HG03064 (cell line): ENCODE measurements around the gene SH3BGR.

Experiments used
- ATAC-seq: cut with Tn5 transposase; IDR thresholded peaks from one replicate; pipeline ENCODE4 v1.9.1; 2021; ENCODE audit warnings: low read depth; ENCODE audit not compliant: unreplicated experiment

SH3BGR gene

DNA sequence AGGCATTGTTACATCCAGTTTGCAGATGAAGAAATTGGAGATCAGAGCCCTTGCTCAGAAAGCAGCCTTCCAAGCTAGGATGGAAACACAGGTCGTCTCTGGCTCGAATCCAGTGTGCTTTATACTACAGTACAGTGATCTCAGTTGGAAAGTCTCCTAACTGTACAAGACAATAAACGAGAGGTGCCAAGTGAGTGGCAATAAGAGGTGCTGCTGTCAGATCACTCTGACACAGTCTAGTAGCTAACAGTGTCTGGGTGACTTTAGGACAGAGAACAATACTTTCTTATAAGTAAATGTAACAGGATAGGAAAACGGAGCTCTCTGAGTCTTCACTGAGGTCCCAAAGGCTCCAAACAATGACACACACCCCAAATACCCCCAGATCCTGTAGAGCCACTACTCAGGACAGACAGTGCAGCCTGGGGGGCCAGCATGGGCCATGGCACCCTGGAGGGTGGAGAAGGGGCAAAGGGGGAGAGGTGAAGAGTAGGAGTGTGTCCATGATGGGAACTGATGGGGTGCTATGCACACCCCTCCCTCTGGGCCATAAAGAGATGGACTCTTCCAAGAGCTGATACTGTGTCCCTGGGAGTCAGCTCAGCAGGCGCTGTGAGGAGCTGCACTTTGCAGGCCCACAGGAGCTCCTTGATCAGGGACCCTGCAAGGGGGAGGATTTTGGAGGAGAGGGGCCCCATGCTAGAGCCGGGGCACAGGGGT, 3.3 kb downstream of the SH3BGR start:
- ATAC-seq, result no peak

GRCh38 chr21:39456665-39457064, 4.9 kb downstream of the SH3BGR start:
- no peak for ATAC-seq

DNA sequence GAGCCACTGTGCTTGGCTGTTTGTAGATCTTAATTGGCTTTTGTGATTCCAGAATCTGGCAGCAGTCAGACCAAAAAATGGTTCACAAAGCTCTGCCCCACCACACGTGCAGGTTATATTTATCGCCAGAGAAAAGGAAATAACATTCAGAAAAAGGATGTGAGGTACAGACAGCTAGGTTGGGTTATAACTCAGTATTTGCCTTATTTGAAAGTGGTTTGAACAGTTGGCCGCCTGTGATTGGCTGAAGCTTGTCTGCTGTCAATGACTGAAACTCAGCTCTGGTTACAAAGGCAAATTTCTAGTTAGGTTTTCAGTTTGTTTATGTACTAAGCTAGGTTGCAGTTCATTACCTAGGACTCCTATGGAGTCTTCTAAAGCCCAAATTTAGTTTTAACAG, 9.6 kb downstream of the SH3BGR start:
- no peak for ATAC-seq

- no peak for ATAC-seq
Measured at GRCh38 chr21:39463308-39463707, 11.5 kb downstream of the SH3BGR start.

GRCh38 chr21:39466584-39466983, 14.8 kb downstream of the SH3BGR start:
- ATAC-seq, result no peak

DNA sequence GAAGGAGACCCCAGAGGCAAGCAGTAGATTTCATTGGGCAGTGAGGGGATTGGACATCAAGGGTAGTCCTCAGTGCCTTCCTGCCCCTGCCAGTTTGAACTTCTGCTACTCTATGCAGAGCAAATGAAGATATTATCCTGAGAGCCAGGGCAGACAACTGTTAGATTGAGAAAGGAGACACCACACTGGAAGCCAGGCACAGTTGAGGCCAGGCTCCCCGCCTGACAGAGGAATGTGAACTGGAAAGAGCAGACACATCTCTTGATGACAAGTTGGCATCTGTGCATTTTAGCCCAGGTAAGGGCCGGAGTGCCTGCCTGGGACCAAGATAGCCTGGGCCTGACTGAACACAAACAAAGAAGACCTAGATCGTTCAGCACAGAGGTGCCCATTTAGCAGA, 16.0 kb downstream of the SH3BGR start:
- no peak for ATAC-seq

DNA sequence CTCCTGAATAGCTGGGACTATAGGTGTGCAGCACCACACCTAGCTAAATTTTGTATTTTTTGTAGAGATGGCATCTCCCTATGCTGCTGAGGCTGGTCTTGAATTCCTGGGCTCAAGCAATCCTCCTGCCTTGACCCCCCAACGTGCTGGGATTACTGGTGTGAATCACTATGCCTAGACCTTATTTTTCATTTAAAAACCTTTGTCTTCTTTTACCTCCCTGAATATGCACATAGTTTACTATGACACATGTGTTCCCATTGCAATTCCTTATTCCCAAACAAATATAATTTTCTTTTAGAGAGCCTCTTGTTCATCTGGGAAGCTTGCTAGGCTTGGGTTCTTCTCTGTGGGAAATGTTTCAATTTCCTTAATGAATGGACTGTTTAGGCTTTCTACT, 16.8 kb downstream of the SH3BGR start:
- ATAC-seq, result no peak

- ATAC-seq, result no peak
Measured at GRCh38 chr21:39471598-39471997, 19.8 kb downstream of the SH3BGR start.

- no peak for ATAC-seq
Measured at GRCh38 chr21:39472786-39473185, 21.0 kb downstream of the SH3BGR start.

- ATAC-seq, result no peak
Measured at GRCh38 chr21:39474611-39475010, 22.8 kb downstream of the SH3BGR start.

GRCh38 chr21:39479164-39479813, 27.5 kb downstream of the SH3BGR start:
- ATAC-seq, result no peak

GRCh38 chr21:39479814-39480182, 28.0 kb downstream of the SH3BGR start:
- ATAC-seq, result no peak

DNA sequence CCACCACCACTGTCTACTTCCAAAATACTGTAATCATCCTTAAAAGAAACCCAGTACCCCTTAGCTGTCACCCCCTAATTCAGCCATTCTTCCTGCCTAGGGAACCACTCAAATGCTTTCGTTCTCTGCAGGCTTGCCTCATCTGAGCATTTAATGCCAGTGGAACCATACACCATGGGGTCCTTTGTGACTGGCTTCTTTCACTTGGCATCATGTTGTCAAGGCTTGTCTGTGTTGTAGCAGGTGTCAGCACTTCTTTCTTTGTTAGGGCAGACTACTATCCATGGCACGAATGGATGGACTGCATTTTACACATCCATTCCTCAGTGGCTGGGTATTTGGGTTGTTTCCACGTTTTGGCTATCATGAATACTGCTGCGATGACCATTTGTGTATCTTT, 28.5 kb downstream of the SH3BGR start:
- no peak for ATAC-seq

DNA sequence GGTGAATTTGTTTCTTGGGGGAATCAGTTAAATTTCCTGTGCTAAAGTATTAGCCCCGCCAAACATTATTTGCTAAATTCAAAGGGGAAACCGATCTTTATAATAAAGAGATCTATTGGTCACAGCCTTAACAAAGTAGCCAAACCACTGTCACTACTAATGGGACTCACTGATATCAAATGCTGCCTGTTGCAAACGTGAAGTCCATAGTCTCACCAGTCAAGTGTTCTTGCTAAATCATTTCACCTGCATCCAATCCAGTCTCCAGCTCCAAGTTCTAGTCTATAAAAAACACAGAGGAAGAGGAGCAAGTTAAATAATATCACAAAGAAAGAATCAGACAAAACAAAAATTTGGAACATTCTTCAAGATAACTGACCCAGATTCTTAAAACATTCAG, 30.1 kb downstream of the SH3BGR start:
- no peak for ATAC-seq

GRCh38 chr21:39483917-39484316, 32.1 kb downstream of the SH3BGR start:
- ATAC-seq, result no peak

- no peak for ATAC-seq
Measured at GRCh38 chr21:39484711-39485276, 33.0 kb downstream of the SH3BGR start.

- ATAC-seq, result no peak
Measured at GRCh38 chr21:39489380-39489924, 37.7 kb downstream of the SH3BGR start.

DNA sequence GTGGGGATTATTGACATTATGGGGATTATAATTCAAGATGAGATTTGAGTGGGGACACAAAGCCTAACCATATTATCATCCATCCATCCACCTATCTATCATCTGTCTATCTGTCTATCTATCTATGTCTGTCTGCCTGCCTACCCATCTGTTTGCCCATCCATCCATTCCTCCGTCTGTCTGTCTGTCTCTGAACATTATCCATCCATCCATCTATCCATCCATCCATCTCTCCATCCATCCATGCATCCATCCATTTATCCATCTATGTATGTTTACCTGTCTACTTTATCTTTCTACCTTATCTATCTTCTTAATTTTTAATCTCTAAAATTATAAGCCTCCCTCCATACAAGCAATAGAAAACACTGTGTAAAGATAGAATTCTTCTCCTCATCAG, 47.4 kb downstream of the SH3BGR start:
- no peak for ATAC-seq

DNA sequence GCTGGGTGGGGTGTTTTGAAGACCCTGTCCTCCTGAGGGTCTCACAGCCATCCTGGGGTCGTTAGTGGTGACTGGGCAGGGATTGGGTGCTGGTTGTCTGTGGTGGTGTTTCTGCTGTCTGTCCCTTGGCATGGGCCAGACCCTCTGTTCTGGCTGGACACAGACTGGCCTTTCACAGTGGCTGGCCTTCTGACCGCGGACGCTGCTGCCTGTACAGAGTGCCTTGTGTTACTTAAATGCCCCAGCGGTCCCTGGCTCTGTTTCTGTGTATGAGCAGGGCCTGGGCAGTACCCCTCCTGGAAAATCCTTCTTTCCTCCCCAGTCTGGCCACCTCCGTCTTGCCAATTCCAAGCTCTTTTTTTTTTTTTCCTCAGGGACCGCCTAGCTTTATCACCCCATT, 50.9 kb downstream of the SH3BGR start:
- ATAC-seq, result no peak

DNA sequence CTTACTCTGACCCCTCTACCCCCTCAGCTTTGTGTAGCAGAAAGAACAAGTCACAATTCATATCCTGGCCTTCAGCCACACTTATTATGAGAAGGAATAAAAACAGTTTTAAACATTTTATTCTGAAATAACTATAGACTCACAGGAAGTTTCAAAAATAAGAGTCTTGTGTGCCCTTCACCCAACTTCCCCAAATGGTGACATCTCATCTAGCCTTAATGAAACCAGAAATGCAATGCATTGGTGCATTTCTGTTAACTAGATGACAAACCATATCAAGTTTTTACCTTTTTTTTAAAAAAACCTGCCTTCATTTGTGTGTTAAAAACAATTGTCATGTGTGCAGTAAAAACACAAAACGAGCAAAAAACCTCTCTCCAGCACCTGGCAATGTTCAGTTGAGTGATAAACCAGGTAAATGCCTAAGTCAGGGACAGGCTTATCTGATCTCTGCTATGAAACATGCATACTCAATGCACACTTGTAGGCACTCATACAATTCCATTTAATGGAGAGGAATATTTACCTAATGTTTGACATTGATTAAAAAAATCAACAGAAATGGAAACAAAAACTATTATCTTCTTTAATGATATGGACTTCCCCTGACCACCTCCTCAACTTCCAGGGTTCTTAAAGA, 51.5 kb downstream of the SH3BGR start:
- ATAC-seq, result no peak

DNA sequence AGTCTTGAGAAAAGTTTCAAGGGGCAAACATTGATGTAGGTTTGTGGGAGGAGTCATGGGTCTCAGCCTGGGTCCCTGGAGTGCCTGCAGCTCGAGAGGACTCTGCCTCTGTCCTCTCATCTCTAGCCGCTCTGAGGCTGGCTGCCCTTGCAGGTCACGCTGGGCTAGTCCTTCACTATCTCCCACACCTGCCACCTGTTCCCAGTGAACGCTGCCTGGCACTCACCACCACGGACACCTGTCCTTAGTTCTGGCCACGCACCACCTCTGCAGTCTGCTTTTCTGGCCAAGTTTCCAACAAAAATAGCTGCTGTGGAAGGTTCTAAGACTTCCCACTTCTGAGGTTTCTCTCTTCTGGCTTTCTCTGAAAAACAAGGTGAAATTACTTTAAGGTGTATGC, 52.5 kb downstream of the SH3BGR start:
- no peak for ATAC-seq
